H1 (cell line): ENCODE data around the gene NME8. TPM values are rescaled to one million over a fixed set of nuclear protein-coding genes. Genes with fewer than 3 reads are reported as not detected.

Source experiments
- CTCF ChIA-PET: fragments of 300-600 bp; sonication (Branson Sonifier 250); formaldehyde crosslinking; loops from one replicate; lab custom pipeline; 2021; ENCODE audit not compliant: partially characterized antibody; lab: Charles Lee
- POLR2A ChIA-PET: fragments of 300-600 bp; sonication (Branson Sonifier 250); formaldehyde crosslinking; loops from one replicate; lab custom pipeline; 2021; ENCODE audit warnings: inconsistent platforms; ENCODE audit not compliant: partially characterized antibody; lab: Charles Lee
- DNase-seq, 2 experiments: peaks; one replicate each; pipeline versions ENCODE4 v3.0.0 to v3.0.0-alpha.2; 2010 to 2022; ENCODE audit warnings: low spot score in 2 of 2, low read depth in 1 of 2, mixed read lengths in 1 of 2
- FAIRE-seq: peaks from 2 replicates; lab custom pipeline; 2011; peaks lifted over from hg19 to GRCh38; lab: Jason Lieb, UNC
- H2AFZ ChIP-seq: 2 replicates; pipeline ENCODE4 v1.8.1; 2012; ENCODE audit warnings: low read length, inconsistent platforms
- H2AK5ac ChIP-seq: 2 replicates; pipeline ENCODE4 v1.6.1; 2013; ENCODE audit warnings: low read depth, low read length
- H2BK120ac ChIP-seq: replicated peaks from 2 replicates; pipeline ENCODE3; 2013; ENCODE audit warnings: low read depth, low read length, inconsistent platforms
- H2BK12ac ChIP-seq: 2 replicates; pipeline ENCODE4 v1.6.1; 2013; ENCODE audit warnings: low read depth, low read length
- H2BK15ac ChIP-seq: 2 replicates; pipeline ENCODE4 v1.6.1; 2013; ENCODE audit warnings: low read length
- H2BK20ac ChIP-seq: 2 replicates; pipeline ENCODE4 v1.6.1; 2013; ENCODE audit warnings: low read length
- H2BK5ac ChIP-seq: 2 replicates; pipeline ENCODE4 v1.6.1; 2013; ENCODE audit warnings: low read depth, low read length
- H3K14ac ChIP-seq: 2 replicates; pipeline ENCODE4 v1.6.1; 2013; ENCODE audit warnings: inconsistent platforms; ENCODE audit not compliant: insufficient read length
- H3K18ac ChIP-seq: 2 replicates; pipeline ENCODE4 v1.6.1; 2013; ENCODE audit warnings: low read length; ENCODE audit errors: extremely low read depth
- H3K23ac ChIP-seq: 2 replicates; pipeline ENCODE4 v1.6.1; 2013; ENCODE audit warnings: inconsistent platforms; ENCODE audit not compliant: insufficient read length
- H3K23me2 ChIP-seq: 2 replicates; pipeline ENCODE4 v1.6.1; 2013; ENCODE audit warnings: low read depth, low read length
- H3K27ac ChIP-seq: 2 replicates; pipeline ENCODE4 v1.6.1; 2011; ENCODE audit warnings: low read depth, low read length, inconsistent platforms
- H3K27me3 ChIP-seq, 4 experiments: replicated peaks in 1 of 4; 1 replicate in 1 of 4; 2 replicates in 3 of 4; pipeline versions ENCODE4 v1.6.1 to v1.8.1; 2011 to 2013; ENCODE audit warnings: low read length in 3 of 4, mild to moderate bottlenecking in 3 of 4, inconsistent platforms in 2 of 4, mixed read lengths in 2 of 4, moderate library complexity in 1 of 4; ENCODE audit not compliant: control insufficient read depth in 3 of 4, insufficient read depth in 3 of 4; ENCODE audit errors: extremely low read depth in 1 of 4
- H3K36me3 ChIP-seq, 4 experiments: 2 replicates each; pipeline versions ENCODE4 v1.6.1 to v1.8.1; 2011 to 2013; ENCODE audit warnings: mild to moderate bottlenecking in 4 of 4, low read length in 3 of 4, moderate library complexity in 2 of 4, control low read depth in 1 of 4, inconsistent platforms in 1 of 4; ENCODE audit not compliant: insufficient read depth in 4 of 4, control insufficient read depth in 2 of 4
- H3K4ac ChIP-seq: replicated peaks from 2 replicates; pipeline ENCODE3; 2013; ENCODE audit warnings: low read length, low read depth, mixed read lengths, inconsistent platforms; ENCODE audit not compliant: insufficient read length
- H3K4me1 ChIP-seq, 4 experiments: replicated peaks in 1 of 4; 1 replicate in 1 of 4; 2 replicates in 3 of 4; pipeline versions ENCODE4 v1.6.1 to v1.8.1; 2011 to 2013; ENCODE audit warnings: low read length in 3 of 4, inconsistent platforms in 2 of 4, mixed read lengths in 1 of 4; ENCODE audit not compliant: insufficient read depth in 4 of 4, control insufficient read depth in 3 of 4
- H3K4me2 ChIP-seq, 2 experiments: 2 replicates each; pipeline versions ENCODE4 v1.6.1 to v1.8.1; 2011 to 2013; ENCODE audit warnings: low read depth in 2 of 2, low read length in 2 of 2, control low read depth in 1 of 2, inconsistent platforms in 1 of 2, mild to moderate bottlenecking in 1 of 2; ENCODE audit not compliant: insufficient read depth in 1 of 2
- H3K4me3 ChIP-seq, 4 experiments: fragments of 200-600, 300-600 bp in 1 of 4; sonication (generic), shearing (Covaris generic), sonication (Bioruptor Twin) in 1 of 4; 2 replicates each; pipeline versions ENCODE4 v1.5.1 to v1.8.1; 2011 to 2016; ENCODE audit warnings: low read length in 4 of 4, low read depth in 3 of 4, control low read depth in 2 of 4, inconsistent platforms in 2 of 4, mild to moderate bottlenecking in 2 of 4, mixed read lengths in 1 of 4, moderate library complexity in 1 of 4; ENCODE audit not compliant: insufficient read depth in 2 of 4; ENCODE audit errors: extremely low read depth in 1 of 4
- H3K56ac ChIP-seq: replicated peaks from 2 replicates; pipeline ENCODE3; 2013; ENCODE audit warnings: low read depth, mild to moderate bottlenecking, mixed read lengths, low read length, inconsistent platforms; ENCODE audit not compliant: insufficient read length
- H3K79me1 ChIP-seq: 2 replicates; pipeline ENCODE4 v1.6.1; 2013; ENCODE audit warnings: low read depth, low read length, control low read depth
- H3K79me2 ChIP-seq, 2 experiments: 2 replicates each; pipeline versions ENCODE4 v1.6.1 to v1.8.1; 2012 to 2013; ENCODE audit warnings: low read length in 2 of 2, mild to moderate bottlenecking in 2 of 2, inconsistent platforms in 1 of 2; ENCODE audit not compliant: insufficient read depth in 2 of 2, control insufficient read depth in 1 of 2
- H3K9ac ChIP-seq, 4 experiments: replicated peaks in 1 of 4; 1 replicate in 1 of 4; 2 replicates in 3 of 4; pipeline versions ENCODE4 v1.6.1 to v1.8.1; 2011 to 2013; ENCODE audit warnings: low read depth in 3 of 4, low read length in 3 of 4, control low read depth in 2 of 4, mild to moderate bottlenecking in 2 of 4, moderate library complexity in 2 of 4, inconsistent platforms in 1 of 4; ENCODE audit errors: extremely low read depth in 1 of 4
- H3K9me3 ChIP-seq, 2 experiments: 2 replicates each; pipeline versions ENCODE4 v1.6.1 to v1.8.1; 2012 to 2013; ENCODE audit warnings: mild to moderate bottlenecking in 2 of 2, moderate library complexity in 2 of 2, control low read depth in 1 of 2, inconsistent platforms in 1 of 2, low read depth in 1 of 2, low read length in 1 of 2, mixed read lengths in 1 of 2; ENCODE audit not compliant: insufficient read depth in 2 of 2
- H4K20me1 ChIP-seq, 2 experiments: replicated peaks in 1 of 2; 2 replicates each; pipeline versions ENCODE3 to v1.8.1; 2011 to 2013; ENCODE audit warnings: inconsistent platforms in 2 of 2, low read length in 2 of 2, mild to moderate bottlenecking in 1 of 2; ENCODE audit not compliant: insufficient read depth in 2 of 2, control insufficient read depth in 1 of 2
- H4K5ac ChIP-seq: 2 replicates; pipeline ENCODE4 v1.6.1; 2013; ENCODE audit warnings: low read length, low read depth, mixed read lengths, inconsistent platforms; ENCODE audit not compliant: insufficient read length
- H4K8ac ChIP-seq: 2 replicates; pipeline ENCODE4 v1.8.0; 2013; ENCODE audit warnings: mild to moderate bottlenecking, moderate library complexity, low read length, inconsistent platforms; ENCODE audit not compliant: insufficient read depth; ENCODE audit errors: extremely low read depth
- H4K91ac ChIP-seq: replicated peaks from 2 replicates; pipeline ENCODE3; 2013; ENCODE audit warnings: low read length, mixed read lengths, inconsistent platforms; ENCODE audit not compliant: insufficient read length
- CBX8 ChIP-seq: fragments of 300-800, 300-1000 bp; sonication (generic); IDR thresholded peaks from 2 replicates; pipeline ENCODE4 v1.7.1; 2016; ENCODE audit warnings: low read depth, low read length, borderline replicate concordance
- CREB1 ChIP-seq: IDR thresholded peaks from 2 replicates; pipeline ENCODE4 v1.6.1; 2012; ENCODE audit warnings: inconsistent platforms
- EP300 ChIP-seq, 2 experiments: IDR thresholded peaks; 1 replicate in 1 of 2; 2 replicates in 1 of 2; pipeline ENCODE4 v1.6.1; 2011 to 2012; ENCODE audit warnings: low read depth in 2 of 2, low read length in 2 of 2, mild to moderate bottlenecking in 2 of 2, borderline replicate concordance in 1 of 2, inconsistent platforms in 1 of 2, moderate library complexity in 1 of 2
- HDAC6 ChIP-seq: IDR thresholded peaks from one replicate; pipeline ENCODE4 v1.7.1; 2012; ENCODE audit warnings: low read depth, mild to moderate bottlenecking, inconsistent platforms, low read length, moderate library complexity
- WGBS, 2 experiments: shearing (Covaris generic) in 1 of 2; methylation state at CpG; one replicate each; pipeline versions ENCODE4 v1.1.6 to v1.1.7; 2013 to 2015; ENCODE audit warnings: low lambda C conversion rate in 2 of 2, mixed read lengths in 2 of 2, inconsistent platforms in 1 of 2, low coverage in 1 of 2, missing lambda C conversion rate in 1 of 2; ENCODE audit not compliant: insufficient replicate concordance in 2 of 2, insufficient coverage in 1 of 2, insufficient read length in 1 of 2; ENCODE audit errors: extremely low coverage in 1 of 2, missing lambda C conversion rate in 1 of 2; 5-methylcytosine and 5-hydroxymethylcytosine counted together
- polyA plus RNA-seq, 7 experiments: library from polyadenylated mRNA; depleted of rRNA in 3 of 7; stranded (reverse) in 5 of 7; unstranded in 2 of 7; fragments of >200 nt in 5 of 7; fragments of 200-250 nt in 2 of 7; gene quantifications; 1 replicate in 5 of 7; 2 replicates in 1 of 7; 4 replicates in 1 of 7; pipeline versions ENCODE4 v1.2.1 to v1.2.3, GENCODE V29; 2011 to 2013; ENCODE audit warnings: missing spikeins in 2 of 7, mixed read lengths in 2 of 7
- total RNA-seq: library from RNA; stranded (reverse); fragmentation: NEBNext Ultra II Directional; extraction: Animal tissue kit (Norgen Biotek cat#: 25700); gene quantifications from 2 replicates; pipeline ENCODE4 v1.2.1, GENCODE V29; 2021

The NME8 gene
- total and polyA plus RNA-seq, 2 of the 8 experiments (the other 6 are each of a cell fraction or from before 2014, with no cell fraction given), result 0.22 to 0.44 TPM

GRCh38 chr7:37930226-37930948 lies 82.0 kb downstream of the NME8 start:
- CTCF ChIA-PET, result interaction anchor here (0.8 to 2.6 kb wide), 3 partner anchors 10 to 293 kb away, joined by 3 to 15 read pairs (median 7); partner anchors contain the start of genes EPDR1 and SFRP4
- Histone ChIP-seq H4K20me1 (no peaks in the 10 kb centered on the region), H3K23me2 (no peaks in the 10 kb centered on the region), H3K27ac (no peak overlapping the region), H3K56ac (no peak overlapping the region), H3K4ac (no peak overlapping the region), H3K23ac (no peak overlapping the region), H3K9me3 (peaks cover 0 to 3% of the 10 kb centered on the region in 2 experiments; a peak in 2 of 4 replicates), H2BK12ac (no peak overlapping the region), H2AFZ (no peak overlapping the region), H4K91ac (no peak overlapping the region), H3K79me2 (no peaks in the 10 kb centered on the region), H3K4me1 (no peaks in the 10 kb centered on the region), H3K36me3 (0 out of 8 replicates have a peak, but pooled peaks cover 0 to 2% (median 0%) of the 10 kb centered on the region in 4 experiments), H2BK20ac (no peak overlapping the region), H2BK15ac (no peak overlapping the region), H3K18ac (no peak overlapping the region), H3K79me1 (no peaks in the 10 kb centered on the region), H3K14ac (no peak overlapping the region), H2AK5ac (no peak overlapping the region), H4K5ac (no peak overlapping the region), H2BK120ac (no peak overlapping the region), H4K8ac (no peak overlapping the region), H2BK5ac (no peak overlapping the region), H3K4me3 (no peak overlapping the region), H3K9ac (no peak overlapping the region), H3K4me2 (no peak overlapping the region), H3K27me3 (no peaks in the 10 kb centered on the region)
- TF ChIP-seq HDAC6 (no peak), EP300 (IDR thresholded peaks at IDR 0.05; ENCODE audit: borderline replicate concordance in 1 of 2, low read depth in 2 of 2, low read length in 2 of 2) (no peak), CBX8 (no peak), CREB1 (no peak)
- 94% methylated on average over 5 of the region's 5 CpGs; no CpG with 5 or more reads in 1 of the 2 experiments for WGBS, 2 experiments
- FAIRE-seq, result no peak
- POLR2A ChIA-PET, result interaction anchor here (0.7 kb wide), 1 partner anchor 18 kb away, joined by 3 read pairs; no protein-coding TSS in a partner anchor
- DNase-seq, result no peak
